ENCODE data around the gene CARHSP1. TPM values are rescaled to one million over a fixed set of nuclear protein-coding genes. Genes with fewer than 3 reads are reported as not detected.

CARHSP1 gene
- total and polyA plus RNA-seq, 2 experiments from 2014 or later = 129 to 150 TPM

DNA sequence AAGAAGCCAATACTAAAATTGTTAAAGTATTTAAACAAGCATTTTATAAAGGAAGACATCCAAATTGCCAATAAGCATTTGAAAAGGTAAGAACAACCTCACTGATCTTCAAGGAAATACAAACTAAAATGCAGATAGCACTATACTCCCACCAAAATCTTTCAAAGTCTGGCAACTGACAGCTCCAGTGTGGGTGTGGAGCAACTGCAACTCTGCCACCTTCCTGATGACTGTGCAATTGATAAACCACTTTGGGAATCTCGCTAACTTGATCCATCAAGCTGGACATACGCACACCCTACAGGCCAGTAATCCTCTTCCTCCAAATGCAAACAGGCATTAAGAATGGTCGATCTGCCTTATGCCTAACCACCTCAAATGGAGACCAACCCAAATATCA lies 45.3 kb upstream of the CARHSP1 start:
- no peak overlapping the region for H3K9ac ChIP-seq
- WGBS, 2 experiments (ENCODE audit: low coverage in 1 of 2, low lambda C conversion rate in 2 of 2, missing lambda C conversion rate in 2 of 2) = 97 to 99% methylated on average over 3 of the region's 3 CpGs
- no peaks in the 10 kb centered on the region for H3K9me3 ChIP-seq (ENCODE audit: low read depth)
- H3K27ac ChIP-seq = no peak overlapping the region
- H4K20me1 ChIP-seq (ENCODE audit: insufficient read depth) = 0 out of 2 replicates have a peak, but pooled peaks cover 4% of the 10 kb centered on the region
- H3K27me3 ChIP-seq (replicated peaks; ENCODE audit: insufficient read depth) = no peaks in the 10 kb centered on the region
- H3K4me1 ChIP-seq (ENCODE audit: insufficient read depth) = no peaks in the 10 kb centered on the region
- peaks cover 59% of the 10 kb centered on the region; the same call in 1 of the 2 replicates for H3K36me3 ChIP-seq (ENCODE audit: low read depth)
- TF ChIP-seq EZH2 (IDR thresholded peaks at IDR 0.05; ENCODE audit: insufficient read depth, poor library complexity, severe bottlenecking) = no peak
- TF ChIP-seq EZH2phosphoT487 (IDR thresholded peaks at IDR 0.05; ENCODE audit: insufficient read depth, low read depth) = no peak
- H3F3A ChIP-seq (ENCODE audit: insufficient read depth) = no peaks in the 10 kb centered on the region; the same call in 1 of the 2 replicates
- H3K9me2 ChIP-seq (ENCODE audit: insufficient read depth) = no peaks in the 10 kb centered on the region
- no peak overlapping the region for H2AFZ ChIP-seq
- no peak overlapping the region for H3K4me2 ChIP-seq (ENCODE audit: unreplicated experiment)
- H3K4me3 ChIP-seq = no peak overlapping the region
- no peak for DNase-seq
- in situ Hi-C loops (cut with MboI) = no loop called here
- H3K79me2 ChIP-seq (ENCODE audit: insufficient read depth) = peaks cover 98% of the 10 kb centered on the region

DNA sequence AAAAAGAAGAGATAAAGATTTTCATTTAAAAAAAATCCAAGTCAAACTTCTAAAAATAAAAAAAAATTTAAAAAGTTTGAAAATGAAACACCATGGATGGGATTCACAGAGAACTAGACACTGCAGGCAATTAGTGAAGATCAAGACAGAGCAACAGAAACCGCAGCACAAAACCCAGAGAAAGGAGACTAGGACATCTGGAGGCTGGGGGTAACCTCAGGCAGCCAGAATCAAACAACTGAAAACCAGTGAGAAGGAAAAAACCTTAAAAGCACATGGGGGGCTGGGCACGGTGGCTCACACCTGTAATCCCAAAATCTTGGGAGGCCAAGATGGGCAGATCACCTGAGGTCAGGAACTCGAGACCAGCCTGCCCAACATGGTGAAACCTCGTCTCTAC lies 44.0 kb upstream of the CARHSP1 start:
- Histone ChIP-seq H3K4me3 (no peak overlapping the region), H3K9ac (no peak overlapping the region), H3K79me2 (ENCODE audit: insufficient read depth) (peaks cover 98% of the 10 kb centered on the region), H3F3A (ENCODE audit: insufficient read depth) (peaks cover 8% of the 10 kb centered on the region; the same call in 1 of the 2 replicates), H3K4me1 (ENCODE audit: insufficient read depth) (no peaks in the 10 kb centered on the region), H3K4me2 (ENCODE audit: unreplicated experiment) (no peak overlapping the region), H3K9me3 (ENCODE audit: low read depth) (no peaks in the 10 kb centered on the region), H4K20me1 (ENCODE audit: insufficient read depth) (peaks cover 10% of the 10 kb centered on the region), H2AFZ (no peak overlapping the region), H3K27me3 (replicated peaks; ENCODE audit: insufficient read depth) (no peaks in the 10 kb centered on the region), H3K9me2 (ENCODE audit: insufficient read depth) (no peaks in the 10 kb centered on the region), H3K27ac (no peak overlapping the region), H3K36me3 (ENCODE audit: low read depth) (peaks cover 63% of the 10 kb centered on the region)
- DNase-seq = no peak
- WGBS, 2 experiments (ENCODE audit: low coverage in 1 of 2, low lambda C conversion rate in 2 of 2, missing lambda C conversion rate in 2 of 2) = 95 to 96% methylated on average over 3 to 4 of the region's 4 CpGs
- in situ Hi-C loops (cut with MboI) = no loop called here
- TF ChIP-seq EZH2 (IDR thresholded peaks at IDR 0.05; ENCODE audit: insufficient read depth, poor library complexity, severe bottlenecking) (no peak), EZH2phosphoT487 (IDR thresholded peaks at IDR 0.05; ENCODE audit: insufficient read depth, low read depth) (no peak)

GRCh38 chr16:8910811-8911210 lies 42.0 kb upstream of the CARHSP1 start:
- 95 to 100% methylated on average over 1 of the region's 1 CpG for WGBS, 2 experiments (ENCODE audit: low coverage in 1 of 2, low lambda C conversion rate in 2 of 2, missing lambda C conversion rate in 2 of 2)
- H3K36me3 ChIP-seq (ENCODE audit: low read depth) = peaks cover 65% of the 10 kb centered on the region

DNA sequence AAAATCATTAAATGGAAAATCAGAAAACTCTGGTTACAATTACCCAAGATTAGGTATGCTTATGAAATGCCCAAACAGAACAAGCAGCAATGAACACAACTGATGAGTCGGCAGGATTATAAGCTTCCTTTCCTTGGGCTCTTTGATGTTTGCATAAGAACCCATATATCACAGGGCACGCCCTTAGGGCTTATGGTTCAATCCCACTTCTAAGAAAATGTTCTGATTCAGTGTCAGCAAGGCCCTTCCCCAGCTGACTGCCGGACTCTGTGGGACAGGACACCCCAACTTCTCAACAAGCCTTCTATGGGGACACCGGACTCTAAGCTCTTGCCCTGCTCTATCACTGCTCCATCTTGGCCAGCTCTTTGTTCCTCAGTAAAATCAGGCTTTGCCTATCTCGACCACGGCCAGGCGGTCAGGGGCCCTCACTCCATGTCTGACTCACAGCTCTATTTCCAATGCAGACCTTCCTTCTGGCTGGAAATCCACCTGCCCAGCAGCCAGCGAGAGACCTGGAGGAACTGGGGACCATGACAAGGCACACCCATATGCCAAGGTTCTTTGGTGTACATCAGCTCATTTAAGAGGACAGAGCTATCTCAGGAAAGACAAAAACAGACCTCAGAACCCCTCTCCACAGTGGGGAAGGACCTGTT lies 40.1 kb upstream of the CARHSP1 start:
- peaks cover 77% of the 10 kb centered on the region for H3K79me2 ChIP-seq (ENCODE audit: insufficient read depth)
- H3K4me1 ChIP-seq (ENCODE audit: insufficient read depth) = peaks cover 6% of the 10 kb centered on the region; the same call in 1 of the 2 replicates
- peaks cover 10% of the 10 kb centered on the region for H4K20me1 ChIP-seq (ENCODE audit: insufficient read depth)
- 93 to 97% methylated on average over 8 of the region's 8 CpGs for WGBS, 2 experiments (ENCODE audit: low coverage in 1 of 2, low lambda C conversion rate in 2 of 2, missing lambda C conversion rate in 2 of 2)
- H3K9ac ChIP-seq = no peak overlapping the region
- H3K4me2 ChIP-seq (ENCODE audit: unreplicated experiment) = no peak overlapping the region
- in situ Hi-C loops (cut with MboI) = no loop called here
- no peak overlapping the region for H3K27ac ChIP-seq
- no peak for DNase-seq
- H3K4me3 ChIP-seq = no peak overlapping the region
- no peaks in the 10 kb centered on the region for H3K27me3 ChIP-seq (replicated peaks; ENCODE audit: insufficient read depth)
- H2AFZ ChIP-seq = no peak overlapping the region
- TF ChIP-seq EZH2 (IDR thresholded peaks at IDR 0.05; ENCODE audit: insufficient read depth, poor library complexity, severe bottlenecking) (no peak), EZH2phosphoT487 (IDR thresholded peaks at IDR 0.05; ENCODE audit: insufficient read depth, low read depth) (no peak)
- H3F3A ChIP-seq (ENCODE audit: insufficient read depth) = peaks cover 13% of the 10 kb centered on the region; the same call in 1 of the 2 replicates
- H3K36me3 ChIP-seq (ENCODE audit: low read depth) = peaks cover 54% of the 10 kb centered on the region
- no peaks in the 10 kb centered on the region for H3K9me3 ChIP-seq (ENCODE audit: low read depth)
- H3K9me2 ChIP-seq (ENCODE audit: insufficient read depth) = no peaks in the 10 kb centered on the region

More at GRCh38 chr16:8910811-8911210, 42.0 kb upstream of the CARHSP1 start:
- in situ Hi-C loops (cut with MboI) = no loop called here
- no peak overlapping the region for H2AFZ ChIP-seq
- H3K9me3 ChIP-seq (ENCODE audit: low read depth) = no peaks in the 10 kb centered on the region
- no peak for DNase-seq
- no peak overlapping the region for H3K9ac ChIP-seq
- H4K20me1 ChIP-seq (ENCODE audit: insufficient read depth) = peaks cover 12% of the 10 kb centered on the region
- peaks cover 13% of the 10 kb centered on the region; the same call in 1 of the 2 replicates for H3F3A ChIP-seq (ENCODE audit: insufficient read depth)
- H3K4me1 ChIP-seq (ENCODE audit: insufficient read depth) = peaks cover 6% of the 10 kb centered on the region; the same call in 1 of the 2 replicates
- no peak overlapping the region for H3K4me2 ChIP-seq (ENCODE audit: unreplicated experiment)
- H3K9me2 ChIP-seq (ENCODE audit: insufficient read depth) = no peaks in the 10 kb centered on the region
- no peak overlapping the region for H3K27ac ChIP-seq
- no peaks in the 10 kb centered on the region for H3K27me3 ChIP-seq (replicated peaks; ENCODE audit: insufficient read depth)
- TF ChIP-seq EZH2phosphoT487 (IDR thresholded peaks at IDR 0.05; ENCODE audit: insufficient read depth, low read depth) = no peak
- H3K79me2 ChIP-seq (ENCODE audit: insufficient read depth) = peaks cover 94% of the 10 kb centered on the region
- H3K4me3 ChIP-seq = no peak overlapping the region
